ENCODE results near the gene ACTR1A.

ACTR1A gene

DNA sequence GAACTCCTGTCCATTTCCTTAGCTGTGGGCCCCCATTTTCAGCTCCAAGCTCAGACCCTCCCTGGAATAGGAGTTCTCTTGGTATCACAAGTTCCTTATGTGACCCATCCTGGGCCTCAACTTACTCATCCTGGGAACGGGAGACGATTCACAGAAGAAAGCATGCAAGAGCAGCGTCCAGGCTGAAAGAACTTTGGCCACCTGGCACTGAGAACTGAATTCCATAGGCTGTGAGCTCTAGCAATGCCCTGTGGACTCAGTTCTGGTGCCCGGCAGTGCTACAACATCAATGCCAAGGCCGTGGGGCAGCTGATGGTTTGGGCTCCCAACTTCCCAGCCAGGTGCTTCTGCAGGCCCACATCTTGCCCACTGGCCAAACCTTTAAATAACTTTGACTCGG, 66.2 kb downstream of the ACTR1A start:
- H3K4me3 ChIP-seq (replicated peaks in 1 of 2; ENCODE audit: low read depth in 2 of 2, low read length in 2 of 2): peak overlapping the region in 1 of 2 donors; percentile 49
- DNase-seq (ENCODE audit: low read depth in 2 of 2): no peak
- TF ChIP-seq CTCF (IDR thresholded peaks at IDR 0.05; ENCODE audit: low read depth, low read length): no peak

GRCh38 chr10:102435529-102436233, 66.8 kb downstream of the ACTR1A start:
- no peak for TF ChIP-seq CTCF (IDR thresholded peaks at IDR 0.05; ENCODE audit: low read depth, low read length)
- peak in 1 of 2 donors; percentile 65 for DNase-seq (ENCODE audit: low read depth in 2 of 2)
- peak overlapping the region; percentile 28 to 49 for H3K4me3 ChIP-seq (replicated peaks in 1 of 2; ENCODE audit: low read depth in 2 of 2, low read length in 2 of 2)

- H3K4me3 ChIP-seq (replicated peaks in 1 of 2; ENCODE audit: low read depth in 2 of 2, low read length in 2 of 2): peak overlapping the region in 1 of 2 donors; percentile 49
- DNase-seq (ENCODE audit: low read depth in 2 of 2): no peak
- no peak for TF ChIP-seq CTCF (IDR thresholded peaks at IDR 0.05; ENCODE audit: low read depth, low read length)
Observed at GRCh38 chr10:102435133-102435497, 67.4 kb downstream of the ACTR1A start.

DNA sequence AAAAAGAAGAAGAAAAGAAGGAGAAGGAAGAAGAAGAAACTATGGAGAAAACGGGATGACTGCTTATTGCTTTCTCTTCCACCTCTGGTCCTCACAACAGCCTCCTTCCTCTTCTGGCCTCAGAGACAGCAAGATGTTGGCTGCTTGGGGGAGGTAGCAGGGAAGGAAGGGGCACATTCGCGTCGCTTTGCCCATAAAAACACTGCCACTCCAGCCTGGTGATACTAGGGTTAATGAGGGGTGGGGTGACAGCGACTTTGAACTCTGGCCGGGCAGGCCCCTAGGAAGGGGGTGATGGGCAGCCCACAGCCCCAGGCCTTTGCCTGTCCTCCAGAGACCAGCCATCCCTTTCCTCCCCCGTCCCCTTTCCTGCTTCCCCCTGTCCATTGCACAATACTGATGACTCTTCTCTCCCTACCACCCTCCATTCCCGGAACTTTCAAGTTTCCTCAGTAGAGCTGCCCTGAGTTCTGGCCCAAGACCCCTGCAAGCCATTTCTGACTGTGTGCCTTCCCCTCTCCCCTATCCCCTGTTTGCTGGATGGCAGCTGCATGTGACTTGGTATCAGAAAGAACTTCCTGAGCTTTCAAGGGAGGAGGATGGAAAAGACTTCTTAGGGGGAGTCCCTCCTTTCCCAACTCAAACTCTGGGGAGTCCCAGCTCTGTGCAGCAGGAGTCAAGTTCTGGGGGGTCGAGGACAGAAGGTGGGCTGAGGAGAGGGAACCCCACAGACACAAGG, 67.9 kb downstream of the ACTR1A start:
- no peak overlapping the region for H3K4me3 ChIP-seq (replicated peaks in 1 of 2; ENCODE audit: low read depth in 2 of 2, low read length in 2 of 2)
- TF ChIP-seq CTCF (IDR thresholded peaks at IDR 0.05; ENCODE audit: low read depth, low read length): no peak
- peak; percentile 65 to 85 for DNase-seq (ENCODE audit: low read depth in 2 of 2)

DNA sequence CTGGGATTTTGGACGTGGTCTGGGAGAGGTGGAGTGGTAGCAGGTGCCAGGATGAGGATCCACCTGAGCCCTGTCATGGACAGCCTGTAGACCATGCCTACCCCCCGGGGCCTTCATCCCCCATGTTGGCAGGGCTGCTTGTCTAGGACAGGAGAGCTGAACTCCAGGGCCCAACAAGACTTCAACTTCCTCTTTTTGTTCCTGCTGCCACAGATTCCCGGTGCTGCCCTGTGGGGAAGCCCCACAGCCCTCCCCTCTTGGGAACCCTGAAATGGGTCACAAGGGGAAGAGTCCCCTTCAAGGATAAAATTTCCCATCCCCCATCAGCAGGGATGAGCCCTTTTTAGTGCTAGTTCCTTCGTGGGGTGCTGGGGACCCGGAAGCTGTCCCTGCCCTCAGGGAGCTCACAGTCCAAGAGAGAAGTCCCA, 68.9 kb downstream of the ACTR1A start:
- no peak for DNase-seq (ENCODE audit: low read depth in 2 of 2)
- no peak overlapping the region for H3K4me3 ChIP-seq (replicated peaks in 1 of 2; ENCODE audit: low read depth in 2 of 2, low read length in 2 of 2)

More for the DNA sequence above, 68.9 kb downstream of the ACTR1A start:
- TF ChIP-seq CTCF (IDR thresholded peaks at IDR 0.05; ENCODE audit: low read depth, low read length): no peak
